Measurements from ENCODE around the gene GM2A. TPM values are rescaled to one million over a fixed set of nuclear protein-coding genes. Genes with fewer than 3 reads are reported as not detected.

GM2A gene
- polyA plus RNA-seq, 1 of the 3 experiments (the other 2 are of a cell fraction): 8.0 TPM

DNA sequence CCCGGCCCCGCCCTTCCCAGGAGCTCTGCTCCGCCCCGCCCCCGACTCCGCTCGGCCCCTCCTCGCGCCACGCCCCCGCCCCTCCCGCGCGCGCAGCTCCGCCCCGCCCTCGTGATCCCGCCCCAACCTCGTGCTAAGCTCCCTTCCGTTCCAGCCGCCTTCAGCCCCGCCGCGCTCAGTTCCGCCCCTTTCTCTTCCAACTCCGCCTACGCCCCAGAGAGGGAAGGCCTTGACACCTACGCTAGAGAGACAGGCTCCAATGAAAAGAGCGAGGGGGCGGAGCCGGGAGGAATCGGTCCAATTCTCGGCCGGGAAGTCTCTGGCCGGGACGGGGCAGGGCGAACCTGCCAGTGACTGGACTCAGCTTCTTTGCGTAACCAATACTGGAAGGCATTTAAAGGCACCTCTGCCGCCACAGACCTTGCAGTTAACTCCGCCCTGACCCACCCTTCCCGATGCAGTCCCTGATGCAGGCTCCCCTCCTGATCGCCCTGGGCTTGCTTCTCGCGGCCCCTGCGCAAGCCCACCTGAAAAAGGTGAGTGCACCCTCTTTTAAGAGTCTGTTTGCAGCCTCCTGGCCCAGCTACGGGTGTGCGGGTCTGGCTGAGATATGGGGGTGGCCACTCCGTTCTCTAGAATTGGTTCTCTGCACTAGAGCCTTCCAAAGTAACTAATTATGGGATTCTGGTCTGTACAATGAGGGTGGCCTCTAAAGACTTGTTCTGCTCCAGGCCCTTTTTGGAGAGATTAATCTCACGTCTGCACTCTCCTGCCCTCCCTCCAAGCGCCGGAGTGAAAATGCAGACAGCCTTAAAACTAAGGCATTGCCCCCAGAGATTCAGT lies at the start of gene GM2A (continued):
- TF ChIP-seq, protein P1, sequence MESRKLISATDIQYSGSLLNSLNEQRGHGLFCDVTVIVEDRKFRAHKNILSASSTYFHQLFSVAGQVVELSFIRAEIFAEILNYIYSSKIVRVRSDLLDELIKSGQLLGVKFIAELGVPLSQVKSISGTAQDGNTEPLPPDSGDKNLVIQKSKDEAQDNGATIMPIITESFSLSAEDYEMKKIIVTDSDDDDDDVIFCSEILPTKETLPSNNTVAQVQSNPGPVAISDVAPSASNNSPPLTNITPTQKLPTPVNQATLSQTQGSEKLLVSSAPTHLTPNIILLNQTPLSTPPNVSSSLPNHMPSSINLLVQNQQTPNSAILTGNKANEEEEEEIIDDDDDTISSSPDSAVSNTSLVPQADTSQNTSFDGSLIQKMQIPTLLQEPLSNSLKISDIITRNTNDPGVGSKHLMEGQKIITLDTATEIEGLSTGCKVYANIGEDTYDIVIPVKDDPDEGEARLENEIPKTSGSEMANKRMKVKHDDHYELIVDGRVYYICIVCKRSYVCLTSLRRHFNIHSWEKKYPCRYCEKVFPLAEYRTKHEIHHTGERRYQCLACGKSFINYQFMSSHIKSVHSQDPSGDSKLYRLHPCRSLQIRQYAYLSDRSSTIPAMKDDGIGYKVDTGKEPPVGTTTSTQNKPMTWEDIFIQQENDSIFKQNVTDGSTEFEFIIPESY (IDR thresholded peaks at IDR 0.05; ENCODE audit: borderline replicate concordance, low read depth): no peak
- TF ChIP-seq USF1 (IDR thresholded peaks at IDR 0.05; ENCODE audit: borderline replicate concordance, low read depth): 0 out of 2 replicates have a peak, but pooled peaks have one; percentile 46
- no peak for TF ChIP-seq TEAD4 (IDR thresholded peaks at IDR 0.05; ENCODE audit: borderline replicate concordance, insufficient read depth)
- TF ChIP-seq SMC3 (IDR thresholded peaks at IDR 0.05; ENCODE audit: low read depth, low read length): no peak
- TF ChIP-seq REST (IDR thresholded peaks at IDR 0.05; ENCODE audit: low read depth, low read length): no peak
- no peak for TF ChIP-seq EZH2phosphoT487 (IDR thresholded peaks at IDR 0.05; ENCODE audit: borderline replicate concordance, low read depth)

GRCh38 chr5:151204051-151204450 lies 48.9 kb upstream of the GM2A start:
- H2AFZ ChIP-seq (ENCODE audit: low read depth): no peak overlapping the region
- CTCF ChIA-PET: interaction anchor here (0.8 to 1.6 kb wide), 2 partner anchors 17 to 152 kb away, joined by 3 read pairs; no protein-coding TSS in a partner anchor

More at GRCh38 chr5:151204051-151204450, 48.9 kb upstream of the GM2A start:
- Histone ChIP-seq H3K9me2 (no peaks in the 10 kb centered on the region), H3K79me2 (ENCODE audit: insufficient read depth) (no peaks in the 10 kb centered on the region), H4K20me1 (ENCODE audit: insufficient read depth) (no peaks in the 10 kb centered on the region), H3K4me3 (ENCODE audit: low read depth in 2 of 2, low read length in 1 of 2) (no peak overlapping the region), H3K27ac (ENCODE audit: low read depth in 2 of 2, low read length in 1 of 2) (no peak overlapping the region), H3K27me3 (ENCODE audit: insufficient read depth) (no peaks in the 10 kb centered on the region), H3K4me2 (no peak overlapping the region), H3K9ac (no peak overlapping the region), H3K4me1 (ENCODE audit: control insufficient read depth in 1 of 2, insufficient read depth in 2 of 2, low read depth in 1 of 2, low read length in 1 of 2) (no peaks in the 10 kb centered on the region), H3K9me3 (no peaks in the 10 kb centered on the region), H3F3A (replicated peaks; ENCODE audit: insufficient read depth) (no peaks in the 10 kb centered on the region), H3K36me3 (replicated peaks in 1 of 2; ENCODE audit: control insufficient read depth in 1 of 2, insufficient read depth in 2 of 2, low read length in 1 of 2) (no peaks in the 10 kb centered on the region)
- POLR2A ChIA-PET: no interaction called here
- WGBS (ENCODE audit: low lambda C conversion rate): 74% methylated on average over 5 of the region's 5 CpGs
- no peak for DNase-seq
- no peak for TF ChIP-seq FOXM1 (IDR thresholded peaks at IDR 0.05; ENCODE audit: low read depth)
- no peak for TF ChIP-seq NRF1 (IDR thresholded peaks at IDR 0.05; ENCODE audit: low read depth, low read length)
- no peak for TF ChIP-seq NFIC (IDR thresholded peaks at IDR 0.05; ENCODE audit: borderline replicate concordance)
- TF ChIP-seq, protein P2, sequence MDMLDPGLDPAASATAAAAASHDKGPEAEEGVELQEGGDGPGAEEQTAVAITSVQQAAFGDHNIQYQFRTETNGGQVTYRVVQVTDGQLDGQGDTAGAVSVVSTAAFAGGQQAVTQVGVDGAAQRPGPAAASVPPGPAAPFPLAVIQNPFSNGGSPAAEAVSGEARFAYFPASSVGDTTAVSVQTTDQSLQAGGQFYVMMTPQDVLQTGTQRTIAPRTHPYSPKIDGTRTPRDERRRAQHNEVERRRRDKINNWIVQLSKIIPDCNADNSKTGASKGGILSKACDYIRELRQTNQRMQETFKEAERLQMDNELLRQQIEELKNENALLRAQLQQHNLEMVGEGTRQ (IDR thresholded peaks at IDR 0.05; ENCODE audit: borderline replicate concordance, low read depth, low read length): no peak
- TF ChIP-seq CTCF (IDR thresholded peaks at IDR 0.05): no peak
- TF ChIP-seq POLR2AphosphoS5 (IDR thresholded peaks at IDR 0.05; ENCODE audit: low read depth, low read length): no peak
- no peak for TF ChIP-seq GABPA (IDR thresholded peaks at IDR 0.05; ENCODE audit: low read depth)
- no peak for TF ChIP-seq TEAD4 (IDR thresholded peaks at IDR 0.05; ENCODE audit: borderline replicate concordance, insufficient read depth)
- no peak for TF ChIP-seq FOXJ3 (CRISPR knock-in tag; IDR thresholded peaks at IDR 0.05)
- TF ChIP-seq RCOR1 (IDR thresholded peaks at IDR 0.05; ENCODE audit: low read length): no peak
- TF ChIP-seq CHD2 (IDR thresholded peaks at IDR 0.05; ENCODE audit: low read length, partially characterized antibody): no peak
- TF ChIP-seq SIN3A (IDR thresholded peaks at IDR 0.05; ENCODE audit: borderline replicate concordance, low read depth, low read length): no peak

All from SK-N-SH (cell line).